NCI-H2081 (cell line): Measurements from ENCODE around the gene HADH.
A peak's percentile ranks its signal among the peaks of the same experiment; 100 is the strongest.
"Not testable (repeated sequence)": the region's sequence is repeated elsewhere in the genome, so short reads cannot be mapped to it uniquely, and the experiment has no call there.

Experiments
- DNase-seq, 2 experiments: peaks; one replicate each; lab custom pipeline; 2025; lab: John Stamatoyannopoulos, UW

Gene HADH

GRCh38 chr4:107989537-107990386, at the start of gene HADH:
HADH (plus strand) TSS chr4:107989889; CDS start chr4:107989933, 44 bp downstream.
- DNase-seq = peak; percentile 85 to 90

DNA sequence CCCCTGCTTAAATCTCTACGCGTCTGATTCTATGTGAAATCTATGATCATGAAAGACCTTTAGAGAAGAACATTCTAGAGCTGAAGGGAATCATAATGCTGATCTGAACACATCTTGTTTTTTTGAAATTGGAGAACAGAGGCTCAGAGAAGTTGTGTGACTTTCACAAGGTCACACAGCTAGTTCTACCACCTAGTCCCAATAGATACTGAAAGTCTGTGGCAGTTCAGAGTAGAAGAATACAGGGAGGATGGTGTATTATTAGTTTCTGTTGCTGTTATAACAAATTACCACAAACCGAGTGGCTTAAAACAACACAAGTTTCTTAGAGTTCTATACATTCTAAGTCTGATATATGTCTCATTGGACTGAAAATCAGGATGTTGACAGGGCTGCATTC, 43.9 kb upstream of the HADH start:
- no peak for DNase-seq

- no peak for DNase-seq
These were observed 38.7 kb upstream of the HADH start for GRCh38 chr4:107950746-107951540.

DNA sequence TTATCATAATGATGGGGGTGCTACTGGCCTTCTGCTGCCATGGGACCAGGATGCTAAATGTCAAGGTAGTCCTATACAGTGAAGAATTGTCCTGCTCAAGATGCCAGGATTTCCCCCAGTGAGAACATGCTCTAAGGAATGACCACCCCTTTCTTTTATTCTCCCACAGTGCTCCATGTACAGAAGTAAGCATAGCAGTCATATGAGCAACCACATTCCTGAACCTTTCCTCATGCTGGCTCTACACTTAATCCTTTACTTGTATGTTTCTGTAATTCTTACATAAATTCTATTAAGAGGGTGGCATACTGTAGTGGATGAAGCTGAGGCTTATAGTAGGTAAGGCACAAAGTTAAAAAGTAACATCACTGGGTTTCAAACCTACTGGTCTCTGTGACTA, 38.1 kb upstream of the HADH start:
- no peak for DNase-seq

DNA sequence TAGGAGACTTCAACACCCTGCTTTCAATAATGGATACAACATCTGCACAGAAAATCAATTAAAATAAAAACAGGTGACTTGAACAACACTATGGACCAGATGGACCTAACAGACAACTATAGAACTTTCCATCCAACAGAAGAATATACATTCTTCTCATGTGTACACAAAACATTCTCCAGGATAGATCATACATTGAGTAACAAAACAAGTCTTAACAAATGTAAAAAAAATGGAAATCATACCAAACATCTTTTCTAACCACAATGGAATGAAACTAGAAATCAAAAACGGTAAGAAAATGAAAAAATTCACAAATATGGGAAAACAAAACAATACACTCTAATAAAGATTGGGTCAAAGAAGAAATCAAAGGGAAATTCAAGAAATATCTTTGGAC, 33.7 kb upstream of the HADH start:
- DNase-seq = no peak

- no peak for DNase-seq
These were observed 22.8 kb upstream of the HADH start for GRCh38 chr4:107966903-107967302.

DNA sequence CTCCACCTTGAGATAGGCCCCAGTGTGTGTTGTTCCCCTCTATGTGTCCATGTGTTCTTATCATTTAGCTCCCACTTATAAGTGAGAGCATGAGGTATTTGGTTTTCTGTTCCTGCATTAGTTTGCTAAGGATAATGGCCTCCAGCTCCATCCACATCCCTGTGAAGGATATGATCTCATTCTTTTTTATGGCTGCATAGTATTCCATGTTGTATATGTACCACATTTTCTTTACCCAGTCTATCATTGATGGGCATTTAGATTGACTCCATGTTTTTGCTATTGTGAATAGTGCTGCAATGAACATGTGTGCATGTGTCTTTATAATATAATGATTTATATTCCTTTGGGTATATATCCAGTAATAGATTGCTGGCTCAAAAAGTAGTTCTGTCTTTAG, 22.2 kb upstream of the HADH start:
- not testable (repeated sequence) for DNase-seq

DNA sequence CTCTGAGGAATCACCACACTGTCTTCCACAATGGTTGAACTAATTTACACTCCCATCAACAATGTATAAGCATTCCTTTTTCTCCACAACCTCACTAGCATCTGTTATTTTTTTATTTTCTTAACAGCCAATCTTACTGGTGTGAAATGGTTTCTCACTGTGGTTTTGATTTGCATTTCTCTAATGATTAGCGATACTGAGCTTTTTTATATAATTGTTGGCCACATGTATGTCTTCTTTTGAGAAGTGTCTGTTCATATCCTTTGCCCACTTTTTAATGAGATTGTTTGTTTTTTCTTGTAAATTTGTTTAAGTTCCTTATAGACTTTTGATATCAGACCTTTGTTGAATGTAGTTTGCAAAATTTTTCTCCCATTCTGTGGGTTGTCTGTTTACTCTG, 21.8 kb upstream of the HADH start:
- DNase-seq = not testable (repeated sequence)

DNA sequence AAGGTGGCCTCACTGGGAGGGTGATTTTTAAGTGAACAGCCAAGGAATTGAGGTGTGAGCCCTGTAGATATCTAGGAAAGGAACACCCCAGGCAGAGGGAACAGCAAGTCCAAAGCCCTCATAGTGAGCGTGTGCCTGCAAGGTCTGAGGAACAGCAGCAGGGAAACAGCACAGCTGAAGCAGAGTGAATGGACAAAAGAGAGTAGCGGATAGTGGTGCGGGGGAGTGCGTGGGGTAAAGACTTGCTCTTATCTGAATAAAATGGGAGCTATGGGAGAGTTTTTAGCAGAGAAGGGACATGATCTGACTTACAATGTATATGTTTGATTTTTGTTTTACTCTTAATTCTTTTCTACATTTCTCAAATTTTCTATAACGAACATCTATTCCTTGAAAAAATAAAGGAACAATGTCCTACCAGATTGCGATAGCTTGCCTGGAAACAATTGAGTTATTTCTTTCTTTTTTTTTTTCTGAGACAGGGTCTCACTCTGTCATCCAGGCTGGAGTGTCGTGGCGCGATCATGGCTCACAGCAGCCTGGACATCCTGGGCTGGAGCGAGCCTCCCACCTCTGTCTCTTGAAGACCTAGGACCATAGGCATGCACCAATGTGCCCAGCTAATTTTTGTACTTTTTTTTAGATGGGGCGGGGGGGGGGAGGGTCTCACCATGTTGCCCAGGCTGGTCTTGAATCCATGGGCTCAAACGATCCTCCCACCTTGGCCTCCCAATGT, 19.5 kb upstream of the HADH start:
- no peak for DNase-seq

GRCh38 chr4:107972605-107973004, 17.1 kb upstream of the HADH start:
- no peak for DNase-seq

DNA sequence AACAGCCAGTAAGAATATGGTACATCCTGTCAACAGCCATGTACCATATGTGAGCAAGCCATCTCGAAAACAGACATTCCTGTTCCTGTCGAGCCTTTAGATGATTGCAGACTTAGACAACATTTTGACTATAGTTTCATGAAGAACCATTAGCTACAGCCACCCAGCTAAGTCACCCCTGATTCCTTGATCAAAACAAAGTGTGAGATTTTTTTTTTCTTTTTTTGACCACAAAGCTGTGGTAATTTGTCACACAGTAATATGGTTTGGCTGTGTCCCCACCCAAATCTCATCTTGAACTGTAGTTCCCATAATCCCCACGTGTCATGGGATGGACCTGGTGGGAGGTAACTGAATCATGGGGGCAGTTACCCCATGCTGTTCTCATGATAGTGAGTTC, 15.2 kb upstream of the HADH start:
- no peak for DNase-seq

DNA sequence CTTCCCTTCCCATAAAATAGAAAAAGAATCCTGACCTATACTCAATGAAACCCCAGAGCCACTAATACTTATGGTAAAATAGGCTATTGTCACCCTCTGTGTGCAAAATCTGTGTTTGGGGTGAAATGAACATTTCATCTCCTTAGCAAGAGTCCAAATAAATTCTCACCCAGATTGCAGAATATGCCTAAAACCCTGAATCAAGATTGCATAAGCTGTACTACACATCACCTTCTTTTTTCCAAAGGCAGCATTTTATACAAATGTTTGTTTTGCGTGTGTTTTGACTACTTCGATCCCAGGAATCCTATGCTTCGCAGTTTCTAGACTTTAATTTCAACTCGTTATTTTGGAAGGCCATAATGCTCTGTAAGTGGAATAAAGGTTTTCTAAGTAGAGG, 12.2 kb upstream of the HADH start:
- no peak for DNase-seq

DNA sequence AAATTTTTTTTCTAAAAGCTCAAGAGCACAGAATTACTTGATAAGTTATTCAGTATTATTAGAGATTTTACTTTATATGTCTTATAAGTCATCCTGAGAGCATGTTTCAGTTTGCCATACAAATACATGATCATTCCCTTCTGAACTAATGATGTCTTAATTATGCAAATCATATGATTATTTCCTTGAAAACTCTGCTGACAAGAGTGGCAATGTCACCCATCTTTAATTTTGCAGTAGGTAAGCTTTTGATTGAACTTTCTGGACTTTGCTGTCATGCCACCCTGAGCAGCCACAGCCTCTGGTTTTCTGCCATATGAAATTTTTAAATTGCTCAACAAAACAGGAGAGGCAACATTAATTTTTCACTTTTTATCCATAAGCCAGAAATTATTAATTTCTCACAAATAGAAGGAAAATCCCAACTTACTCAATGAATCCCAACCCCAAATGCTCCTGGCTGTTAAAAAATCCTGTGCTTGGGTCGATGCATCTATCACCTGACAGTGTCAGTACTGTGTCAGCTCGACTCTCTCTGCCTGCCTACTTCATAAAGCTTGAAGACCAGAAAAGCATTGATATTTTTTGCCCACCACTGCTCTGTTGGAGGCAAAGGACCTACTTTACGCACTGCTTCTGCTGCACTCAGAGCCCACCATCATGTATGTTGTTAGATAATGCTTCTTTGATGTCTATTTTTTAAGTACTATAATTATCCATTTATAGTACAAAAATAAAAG, 11.6 kb upstream of the HADH start:
- no peak for DNase-seq

DNA sequence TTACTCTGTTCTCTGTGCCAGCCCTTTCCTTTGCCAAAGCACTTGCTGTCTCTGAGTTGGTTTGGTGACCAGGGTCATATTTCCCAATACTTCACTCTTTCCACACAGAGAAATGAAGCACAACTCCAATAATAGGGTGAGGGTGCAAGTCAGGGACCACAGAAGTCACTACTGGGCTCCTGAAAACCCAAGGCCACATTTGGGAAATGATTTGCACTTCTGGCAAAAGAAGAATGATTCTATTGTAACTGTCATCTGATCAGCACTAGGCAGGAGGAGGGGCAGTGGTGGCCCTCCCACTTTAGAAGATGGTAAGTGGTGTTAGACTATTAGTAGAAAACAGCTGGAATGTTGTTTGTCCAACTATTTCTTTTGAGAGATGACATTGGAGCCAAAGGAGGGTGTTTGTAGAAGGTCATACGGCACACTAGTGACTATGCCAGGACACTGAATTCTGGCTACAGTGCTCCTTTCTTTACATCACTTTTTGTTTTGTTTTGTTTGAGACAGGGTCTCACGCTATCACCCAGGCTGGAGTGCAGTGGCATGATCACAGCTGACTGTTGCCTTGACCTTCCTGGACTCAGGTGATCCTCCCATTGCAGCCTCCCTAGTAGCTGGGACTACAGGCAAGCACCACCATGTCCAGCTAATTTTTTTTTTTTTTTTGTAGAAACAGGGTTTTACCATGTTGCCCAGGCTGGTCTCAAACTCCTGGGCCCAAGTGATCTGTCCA, 10.8 kb upstream of the HADH start:
- DNase-seq = no peak

DNA sequence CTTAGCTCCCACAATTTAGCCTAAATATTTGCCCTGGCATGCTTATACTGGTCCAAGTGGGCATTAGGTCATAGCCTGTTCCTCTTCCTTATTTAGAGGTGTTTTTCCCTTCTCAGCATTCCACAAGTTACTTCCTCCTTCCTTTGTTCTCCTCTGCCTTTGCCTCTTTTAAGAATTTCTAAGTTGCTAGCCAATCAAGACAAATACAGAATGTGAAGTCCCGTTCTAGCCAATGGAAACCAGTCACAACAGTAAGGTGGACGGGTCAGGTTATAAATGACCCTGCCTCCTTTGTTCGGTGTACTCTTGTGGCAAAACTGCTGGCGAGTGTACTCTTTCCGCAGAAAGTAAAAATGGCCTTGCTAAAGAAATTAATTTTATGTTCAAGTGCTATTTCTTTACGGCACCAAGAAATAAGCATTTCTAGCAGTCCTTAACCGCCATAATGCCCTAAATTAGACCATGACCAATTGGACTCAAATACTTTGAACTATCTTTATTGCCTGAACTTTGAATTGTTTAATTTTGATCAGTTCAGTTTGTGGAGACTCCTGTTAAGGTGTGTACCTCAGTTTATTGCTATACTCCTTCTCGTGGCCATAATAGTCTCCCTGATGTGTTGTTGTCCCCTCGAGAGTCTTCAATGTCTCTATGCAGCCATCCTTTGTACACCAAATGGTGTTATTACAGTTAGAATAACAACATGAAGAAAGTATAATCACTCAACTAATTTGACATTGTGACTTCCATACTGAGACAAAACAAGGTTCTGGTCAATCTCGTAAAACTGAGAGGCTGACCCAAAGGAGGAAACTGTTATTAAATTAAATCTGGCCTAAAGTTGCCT, 1.6 kb upstream of the HADH start:
- DNase-seq = no peak

DNA sequence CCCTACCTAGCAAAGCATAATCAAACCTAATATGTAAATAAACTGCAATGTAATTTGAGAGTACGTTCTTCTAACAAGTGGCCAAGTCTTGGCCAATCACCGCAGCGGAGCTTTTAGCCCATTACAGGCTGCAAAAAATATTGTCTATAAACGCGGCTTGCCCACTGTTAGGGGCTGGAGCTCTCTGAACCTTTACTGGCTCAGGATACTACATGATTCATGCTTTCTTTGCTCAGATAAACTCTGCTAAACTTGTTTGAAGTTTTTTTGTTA, 990 bp upstream of the HADH start:
- DNase-seq = no peak

- DNase-seq = no peak
These were observed 540 bp upstream of the HADH start for GRCh38 chr4:107989162-107989536.

DNA sequence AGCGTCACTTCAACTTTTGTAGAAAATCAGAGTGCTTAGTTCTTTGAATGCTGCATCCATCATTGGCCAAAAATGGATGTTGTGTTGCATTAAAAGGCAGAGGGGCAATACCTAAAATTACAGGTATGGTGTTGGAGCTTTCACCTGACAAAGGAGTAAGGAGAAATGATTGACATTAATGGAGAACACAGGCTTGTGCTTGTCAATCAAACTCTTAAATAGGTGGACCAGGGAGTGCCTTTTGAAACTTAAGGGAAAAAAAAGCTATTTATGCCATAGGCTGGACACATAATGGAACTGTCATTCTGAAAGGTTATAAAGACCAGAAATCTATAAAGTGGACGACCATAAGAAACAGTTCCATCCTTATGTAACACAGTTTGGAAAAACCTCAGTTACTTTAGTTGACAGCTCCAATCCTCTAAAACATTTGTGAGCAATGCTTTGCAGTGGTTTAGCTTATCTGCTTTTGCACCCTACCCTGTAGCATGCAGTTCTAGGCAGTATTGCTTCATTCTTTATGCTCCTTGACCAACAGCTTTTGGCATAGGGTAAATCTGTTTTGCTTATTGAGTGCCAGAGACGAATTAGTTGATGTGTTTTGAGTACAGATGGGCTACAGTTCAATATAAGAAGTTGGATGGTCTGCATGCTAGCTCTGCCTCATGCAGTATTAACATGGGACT, 2.4 kb downstream of the HADH start:
- no peak for DNase-seq

DNA sequence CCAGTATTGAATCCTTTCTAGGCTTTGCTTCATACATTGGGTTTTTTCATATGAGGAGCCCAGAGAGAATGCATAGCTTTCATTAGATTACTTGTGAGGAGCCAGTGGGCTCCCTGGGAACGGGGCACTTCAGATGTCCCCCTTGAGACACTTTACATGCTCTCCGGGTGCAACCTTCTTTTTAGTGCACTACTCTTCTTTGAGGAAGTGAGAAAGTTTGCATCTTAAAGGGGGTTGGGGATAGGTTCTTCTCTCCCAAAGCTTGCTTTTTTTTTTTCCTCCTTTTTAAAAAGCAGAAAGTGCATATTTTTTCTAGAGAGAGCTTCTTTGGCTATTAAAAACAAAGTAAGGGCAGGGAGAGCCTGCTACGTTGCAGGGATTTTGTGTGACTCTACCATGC, 4.3 kb downstream of the HADH start:
- no peak for DNase-seq

DNA sequence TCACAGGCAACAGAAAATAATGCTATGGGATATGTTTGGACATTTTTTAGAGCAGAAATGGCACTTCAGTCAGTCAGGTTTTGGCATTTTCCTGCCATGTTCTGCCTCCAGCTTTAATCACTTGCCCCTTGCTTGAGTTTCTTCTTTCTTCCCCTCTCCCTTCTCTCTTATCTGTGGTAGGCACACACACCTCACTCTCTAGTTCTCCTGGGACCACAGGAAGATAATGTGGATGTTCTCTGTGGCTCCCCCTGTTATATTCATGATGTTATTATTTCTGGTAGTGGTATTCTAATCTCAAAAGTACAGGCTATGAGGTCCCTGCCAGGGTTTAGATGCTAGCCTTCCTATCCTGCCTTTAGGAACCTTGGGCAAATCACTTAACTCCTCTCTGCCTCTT, 5.2 kb downstream of the HADH start:
- no peak for DNase-seq
